Ecto neural progenitor cell (in vitro differentiated cells): ENCODE measurements around the gene ANKMY1.

Source experiments
- DNase-seq: peaks from one replicate; pipeline ENCODE4 v3.0.0-alpha.2; 2018; ENCODE audit warnings: low spot score

Gene ANKMY1

DNA sequence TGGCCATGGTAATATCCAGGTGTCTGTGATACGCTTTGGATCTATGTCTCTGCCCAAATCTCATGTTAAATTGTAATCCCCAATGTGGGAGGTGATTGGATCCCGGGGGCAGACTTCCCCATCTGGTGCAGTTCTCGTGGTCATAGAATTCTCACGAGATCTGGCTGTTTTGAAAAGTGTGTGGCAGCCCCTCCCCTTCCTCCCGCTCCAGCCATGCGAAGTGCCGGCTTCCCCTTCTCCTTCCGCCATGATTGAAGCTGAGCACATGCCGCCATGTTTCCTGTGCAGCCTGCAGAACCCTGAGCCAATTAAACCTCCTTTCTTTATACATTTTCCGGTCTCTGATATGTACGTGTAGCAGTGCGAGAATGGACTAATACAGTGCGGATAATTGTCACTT is 79.9 kb downstream of the ANKMY1 start:
- DNase-seq, result no peak

DNA sequence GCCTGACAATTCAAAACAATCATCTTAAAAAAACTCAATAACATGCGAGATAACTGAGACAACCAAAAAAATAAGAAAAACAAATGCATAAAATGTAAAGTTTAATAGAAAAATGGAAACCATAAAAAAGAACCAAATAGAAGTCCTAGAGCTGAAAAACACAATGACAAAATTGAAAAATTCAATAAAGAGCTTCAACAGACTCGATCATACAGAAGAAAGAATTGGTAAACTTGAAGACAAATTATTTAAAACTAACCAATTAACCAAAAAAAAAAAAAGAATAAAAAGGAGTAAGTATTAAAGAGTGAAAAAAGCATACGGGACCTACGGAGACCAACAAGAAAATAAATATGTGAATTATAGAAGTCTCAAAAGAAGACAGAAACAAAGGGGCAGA is 84.6 kb downstream of the ANKMY1 start:
- no peak for DNase-seq

DNA sequence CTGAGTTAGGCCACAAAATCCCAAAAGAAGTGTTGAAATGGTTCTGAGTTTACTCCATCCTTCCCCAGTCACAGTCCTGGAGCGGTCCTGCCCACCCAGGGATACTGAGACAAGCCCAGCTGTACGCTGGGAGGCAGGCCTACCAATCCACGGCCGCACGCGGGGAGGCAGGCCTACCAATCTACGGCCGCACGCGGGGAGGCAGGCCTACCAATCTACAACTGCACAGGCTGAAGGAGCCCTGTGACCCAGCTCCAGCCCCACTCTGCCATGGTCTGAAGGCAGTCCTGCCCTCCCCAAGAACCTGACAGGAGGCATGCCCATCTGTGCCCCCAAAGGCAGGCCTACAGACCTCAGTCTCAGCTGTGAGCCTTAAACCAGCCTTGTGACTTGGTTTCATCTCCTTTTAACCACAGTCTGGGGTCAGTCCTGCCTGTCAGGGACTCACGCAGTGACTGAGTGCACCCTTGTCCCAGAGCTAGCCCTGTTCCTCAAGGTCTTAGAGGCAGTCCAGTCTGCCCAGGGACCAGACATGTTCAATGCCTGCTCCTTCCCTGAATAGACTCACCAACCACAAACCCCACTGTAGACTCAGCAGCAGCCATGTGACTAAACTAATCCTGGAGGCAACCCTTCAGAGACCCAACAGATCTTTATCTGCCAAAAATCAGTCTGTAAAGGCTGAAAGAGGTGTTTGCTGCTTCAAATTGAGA is 85.6 kb downstream of the ANKMY1 start:
- DNase-seq, result no peak

DNA sequence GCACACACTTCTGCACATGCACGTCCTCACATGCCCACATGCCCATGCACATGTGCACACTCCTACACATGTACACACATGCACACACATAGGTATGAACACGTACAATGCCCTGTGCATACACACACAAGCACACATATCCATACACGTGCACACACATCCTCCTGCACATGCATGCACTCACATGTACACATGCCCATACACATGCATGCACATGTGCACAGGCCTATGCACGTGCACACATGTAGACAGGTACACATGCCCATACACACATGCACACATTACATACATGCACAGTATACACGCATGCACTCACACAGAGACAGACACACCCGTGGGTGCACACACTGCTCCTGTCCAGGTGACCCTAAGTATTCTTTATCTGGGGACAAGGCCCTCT is 88.0 kb downstream of the ANKMY1 start:
- no peak for DNase-seq

DNA sequence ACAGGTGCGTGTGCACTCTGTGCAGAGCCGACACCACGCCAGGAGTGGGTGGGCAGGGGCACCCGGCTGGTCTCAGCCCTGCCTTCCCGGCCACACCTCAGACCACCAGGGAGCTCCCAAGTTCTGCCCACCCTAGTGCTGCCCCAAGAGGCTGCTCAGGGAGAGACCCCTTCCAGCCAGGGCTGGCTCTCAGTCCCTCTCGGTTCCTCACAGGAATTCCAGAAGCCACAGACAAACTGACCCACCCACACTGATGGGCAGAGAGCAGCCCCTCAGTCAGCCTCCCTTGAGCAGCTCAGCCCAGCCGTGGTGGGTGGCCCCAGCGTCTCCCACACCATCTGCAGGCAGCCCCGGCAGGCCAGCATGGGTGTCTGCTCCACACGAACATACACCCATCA is 88.5 kb downstream of the ANKMY1 start:
- DNase-seq, result peak; percentile 55

DNA sequence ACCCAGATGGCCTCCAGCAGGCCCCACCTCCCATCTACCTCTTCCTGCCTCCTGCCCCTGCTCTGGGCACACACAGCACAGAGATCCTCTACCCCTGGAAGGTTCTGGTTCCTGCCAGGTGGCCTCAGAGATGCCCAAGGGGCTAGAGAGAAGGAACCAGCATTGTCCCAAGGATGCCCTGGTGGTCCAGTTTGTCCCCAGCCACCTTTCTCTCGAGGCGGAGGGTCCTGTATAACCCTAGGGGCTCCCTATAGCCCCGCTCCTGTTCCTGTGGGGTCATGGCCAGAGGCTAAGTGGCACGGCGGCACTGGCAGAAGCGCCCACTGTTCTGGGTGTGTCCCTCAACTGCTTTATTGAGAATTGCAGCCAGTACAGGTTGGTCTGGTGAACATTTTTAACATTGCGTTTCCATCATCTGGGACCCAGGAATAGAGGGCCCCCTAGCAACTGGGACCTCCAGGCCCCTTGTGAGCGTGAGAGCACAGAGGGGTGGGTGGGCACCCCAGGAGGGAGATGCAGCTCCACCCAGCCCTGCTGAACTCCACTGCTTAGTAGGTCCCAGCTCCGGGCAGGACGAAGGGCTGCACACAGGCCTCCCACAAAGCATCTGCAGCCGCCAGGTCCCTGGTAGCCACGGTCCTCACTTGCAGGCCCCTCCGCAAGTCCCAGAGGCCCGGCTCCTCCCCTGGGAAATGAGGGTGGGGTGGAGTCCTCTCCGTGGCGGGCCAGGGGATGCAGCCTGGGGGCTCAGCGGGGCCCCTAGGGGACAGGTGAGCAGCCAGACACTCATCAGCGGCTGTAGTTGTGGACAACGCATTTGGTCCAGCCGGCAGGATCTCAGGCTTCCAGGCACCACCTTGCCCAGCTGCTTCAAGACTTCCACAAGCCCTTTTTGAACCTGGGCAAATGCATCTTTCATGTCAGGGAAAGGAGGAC is 89.2 kb downstream of the ANKMY1 start:
- DNase-seq, result peak; percentile 45

DNA sequence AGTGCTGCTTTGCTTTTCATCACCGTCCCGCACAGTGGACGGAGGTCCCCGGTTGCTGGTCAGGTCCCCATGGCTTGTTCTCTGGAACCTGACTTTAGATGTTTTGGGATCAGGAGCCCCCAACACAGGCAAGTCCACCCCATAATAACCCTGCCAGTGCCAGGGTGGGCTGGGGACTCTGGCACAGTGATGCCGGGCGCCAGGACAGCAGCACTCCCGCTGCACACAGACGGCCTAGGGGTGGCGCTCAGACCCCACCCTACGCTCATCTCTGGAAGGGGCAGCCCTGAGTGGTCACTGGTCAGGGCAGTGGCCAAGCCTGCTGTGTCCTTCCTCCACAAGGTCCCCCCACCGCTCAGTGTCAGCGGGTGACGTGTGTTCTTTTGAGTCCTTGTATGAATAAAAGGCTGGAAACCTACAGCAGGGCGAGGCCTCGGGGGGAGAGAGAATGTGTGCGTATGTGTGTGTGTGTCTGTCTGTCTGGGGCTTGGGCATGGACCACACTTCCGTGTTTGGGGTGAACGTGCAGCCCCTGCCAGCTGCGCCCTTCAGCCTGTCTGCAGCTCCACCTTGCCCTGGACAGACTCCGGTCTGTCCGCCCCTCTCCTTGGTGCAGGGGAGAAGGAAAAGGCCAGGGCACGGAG is 90.0 kb downstream of the ANKMY1 start:
- no peak for DNase-seq

DNA sequence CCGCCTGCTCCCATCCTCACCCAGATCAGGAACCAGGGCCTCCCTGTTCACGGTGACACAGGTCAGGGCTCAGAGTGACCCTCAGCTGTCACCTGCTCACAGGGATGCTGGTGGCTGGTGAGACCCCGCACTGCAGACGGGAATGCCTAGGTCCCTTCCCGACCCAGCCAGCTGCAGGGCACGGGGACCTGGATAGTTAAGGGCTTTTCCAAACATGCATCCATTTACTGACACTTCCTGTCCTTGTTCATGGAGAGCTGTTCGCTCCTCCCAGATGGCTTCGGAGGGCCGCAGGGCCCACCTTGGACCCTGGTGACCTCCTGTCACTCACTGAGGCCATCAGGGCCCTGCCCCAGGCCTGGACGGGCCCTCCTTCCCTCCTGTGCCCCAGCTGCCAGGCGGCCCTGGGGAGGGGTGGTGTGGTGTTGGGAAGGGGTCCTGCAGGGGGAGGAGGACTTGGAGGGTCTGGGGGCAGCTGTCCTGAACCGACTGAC is 90.6 kb downstream of the ANKMY1 start:
- no peak for DNase-seq

DNA sequence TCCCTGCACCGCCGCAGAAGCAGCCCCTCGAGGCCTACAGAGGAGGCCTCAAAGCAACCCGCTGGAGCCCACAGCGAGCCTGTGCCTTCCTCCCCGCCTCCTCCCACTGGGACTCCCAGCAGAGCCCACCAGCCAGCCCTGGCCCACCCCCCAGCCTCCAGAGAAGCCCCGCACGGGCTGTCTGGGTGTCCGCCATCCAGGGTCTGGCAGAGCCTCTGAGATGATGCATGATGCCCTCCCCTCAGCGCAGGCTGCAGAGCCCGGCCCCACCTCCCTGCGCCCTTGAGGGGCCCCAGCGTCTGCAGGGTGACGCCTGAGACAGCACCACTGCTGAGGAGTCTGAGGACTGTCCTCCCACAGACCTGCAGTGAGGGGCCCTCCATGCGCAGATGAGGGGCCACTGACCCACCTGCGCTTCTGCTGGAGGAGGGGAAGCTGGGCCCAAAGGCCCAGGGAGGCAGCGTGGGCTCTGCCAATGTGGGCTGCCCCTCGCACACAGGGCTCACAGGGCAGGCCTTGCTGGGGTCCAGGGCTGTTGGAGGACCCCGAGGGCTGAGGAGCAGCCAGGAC is 91.1 kb downstream of the ANKMY1 start:
- DNase-seq, result no peak

DNA sequence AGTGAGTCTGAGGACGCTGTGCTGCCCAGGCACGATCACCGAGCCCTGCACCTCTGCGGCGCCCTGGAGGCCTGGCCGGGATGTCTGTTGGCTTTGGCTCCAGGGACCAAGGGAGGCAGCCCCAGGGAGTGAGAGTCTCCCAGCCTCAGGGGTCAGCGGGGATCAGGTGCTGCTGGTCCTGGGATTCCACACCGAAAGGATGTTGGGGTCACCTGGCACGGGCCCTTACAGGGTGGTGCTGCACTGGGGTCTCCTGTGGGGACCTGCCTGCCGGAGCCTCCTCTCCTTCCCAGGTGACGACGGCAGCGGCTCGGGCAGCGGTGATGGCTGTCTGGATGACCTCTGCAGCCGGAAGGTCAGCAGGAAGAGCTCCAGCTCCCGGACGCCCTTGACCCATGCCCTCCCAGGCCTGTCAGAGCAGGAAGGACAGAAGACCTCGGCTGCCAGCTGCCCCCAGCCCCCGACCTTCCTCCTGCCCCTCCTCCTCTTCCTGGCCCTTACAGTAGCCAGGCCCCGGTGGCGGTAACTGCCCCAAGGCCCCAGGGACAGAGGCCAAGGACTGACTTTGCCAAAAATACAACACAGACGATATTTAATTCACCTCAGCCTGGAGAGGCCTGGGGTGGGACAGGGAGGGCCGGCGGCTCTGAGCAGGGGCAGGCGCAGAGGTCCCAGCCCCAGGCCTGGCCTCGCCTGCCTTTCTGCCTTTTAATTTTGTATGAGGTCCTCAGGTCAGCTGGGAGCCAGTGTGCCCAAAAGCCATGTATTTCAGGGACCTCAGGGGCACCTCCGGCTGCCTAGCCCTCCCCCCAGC is 91.8 kb downstream of the ANKMY1 start:
- no peak for DNase-seq

DNA sequence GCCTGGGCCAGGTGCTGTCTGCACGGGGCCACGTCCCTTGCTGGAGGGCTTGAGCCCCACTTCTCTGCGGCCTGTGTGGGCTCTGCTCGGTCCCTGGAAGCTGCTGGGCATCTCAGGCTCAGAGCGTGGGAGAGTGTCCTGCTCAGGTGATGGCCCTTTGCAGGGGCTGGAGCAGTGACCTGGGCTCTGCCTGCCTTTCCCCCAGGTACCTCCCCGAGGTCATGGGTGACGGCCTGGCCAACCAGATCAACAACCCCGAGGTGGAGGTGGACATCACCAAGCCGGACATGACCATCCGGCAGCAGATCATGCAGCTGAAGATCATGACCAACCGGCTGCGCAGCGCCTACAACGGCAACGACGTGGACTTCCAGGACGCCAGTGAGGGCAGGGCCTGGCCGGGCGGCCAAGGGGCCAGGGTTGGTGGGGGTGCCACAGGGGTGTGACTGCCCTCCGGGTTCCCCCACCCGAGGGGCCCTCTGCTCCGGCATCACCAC is 92.5 kb downstream of the ANKMY1 start:
- DNase-seq, result no peak

DNA sequence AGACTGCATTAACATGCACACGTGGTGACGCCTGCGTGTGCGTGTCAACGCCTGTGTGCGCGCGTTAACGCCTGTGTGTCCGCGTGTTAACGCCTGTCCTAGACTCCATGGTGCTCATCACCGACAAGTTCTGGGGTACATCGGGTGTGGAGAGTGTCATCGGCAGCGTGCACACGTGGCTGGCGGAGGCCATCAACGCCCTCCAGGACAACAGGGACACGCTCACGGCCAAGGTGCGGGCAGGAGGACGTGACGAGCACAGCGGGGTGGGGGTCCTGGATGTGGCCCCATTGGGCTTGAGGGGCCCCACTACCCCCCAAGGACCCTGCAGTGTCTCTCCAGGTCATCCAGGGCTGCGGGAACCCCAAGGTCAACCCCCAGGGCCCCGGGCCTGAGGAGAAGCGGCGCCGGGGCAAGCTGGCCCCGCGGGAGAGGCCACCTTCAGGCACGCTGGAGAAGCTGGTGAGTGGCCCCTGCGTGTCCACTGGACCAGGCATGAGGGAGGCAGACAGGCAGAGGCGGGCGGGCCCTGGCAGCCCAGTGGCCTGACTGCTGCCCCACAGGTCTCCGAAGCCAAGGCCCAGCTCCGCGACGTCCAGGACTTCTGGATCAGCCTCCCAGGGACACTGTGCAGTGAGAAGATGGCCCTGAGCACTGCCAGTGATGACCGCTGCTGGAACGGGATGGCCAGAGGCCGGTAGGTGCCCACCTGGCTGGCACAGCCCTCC is 93.1 kb downstream of the ANKMY1 start:
- DNase-seq, result peak; percentile 40

DNA sequence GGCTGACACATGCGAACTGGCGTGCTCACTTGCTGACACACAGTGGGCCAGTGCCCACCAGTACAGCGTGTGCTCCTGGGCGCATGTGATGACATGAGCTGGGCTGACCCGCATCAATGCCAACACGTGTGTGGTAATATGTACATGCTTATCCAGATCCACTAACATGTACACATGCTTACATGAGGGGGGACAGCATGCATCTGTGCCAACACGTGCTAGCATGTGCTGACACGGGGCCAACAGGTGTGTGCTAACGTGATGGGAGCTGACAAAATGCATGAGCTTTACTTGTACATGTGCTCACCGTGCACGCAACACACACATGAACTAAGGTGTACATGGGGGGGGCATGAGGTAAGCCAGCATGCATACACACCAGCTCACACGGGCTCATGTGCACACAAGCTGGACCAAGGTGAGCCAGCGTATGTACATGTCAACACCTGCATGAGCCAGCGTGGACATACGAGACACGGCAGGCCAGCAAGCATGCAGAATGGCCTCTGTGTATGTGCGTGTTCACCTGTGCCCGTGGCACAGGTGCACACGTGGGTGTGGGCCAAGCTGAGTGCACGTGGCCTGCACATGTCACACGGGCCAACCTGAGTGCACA is 93.8 kb downstream of the ANKMY1 start:
- DNase-seq, result no peak

DNA sequence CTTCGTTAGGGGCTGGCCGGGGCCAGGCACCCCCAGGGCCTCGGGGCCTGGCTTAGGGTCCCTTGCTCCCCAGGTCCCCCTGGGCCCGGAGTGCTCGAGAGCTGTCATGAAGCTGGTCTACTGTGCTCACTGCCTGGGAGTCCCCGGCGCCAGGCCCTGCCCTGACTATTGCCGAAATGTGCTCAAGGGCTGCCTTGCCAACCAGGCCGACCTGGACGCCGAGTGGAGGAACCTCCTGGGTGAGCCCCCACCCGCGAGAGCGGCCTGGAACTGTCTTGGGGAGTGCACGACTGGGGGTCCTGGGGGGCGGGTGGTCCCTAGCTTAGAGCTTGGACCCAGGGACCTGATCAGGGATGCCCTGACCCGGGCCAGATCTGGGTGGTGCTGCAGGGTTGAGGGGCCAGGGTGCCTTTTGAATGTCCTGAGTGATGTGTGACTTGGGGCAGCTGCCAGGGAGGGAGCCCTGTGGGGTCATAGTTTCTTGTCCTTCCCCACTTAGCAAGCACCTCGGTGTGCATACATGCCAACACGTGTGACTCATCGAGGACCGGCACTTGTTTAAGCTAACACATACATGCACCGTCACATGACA is 94.4 kb downstream of the ANKMY1 start:
- no peak for DNase-seq

DNA sequence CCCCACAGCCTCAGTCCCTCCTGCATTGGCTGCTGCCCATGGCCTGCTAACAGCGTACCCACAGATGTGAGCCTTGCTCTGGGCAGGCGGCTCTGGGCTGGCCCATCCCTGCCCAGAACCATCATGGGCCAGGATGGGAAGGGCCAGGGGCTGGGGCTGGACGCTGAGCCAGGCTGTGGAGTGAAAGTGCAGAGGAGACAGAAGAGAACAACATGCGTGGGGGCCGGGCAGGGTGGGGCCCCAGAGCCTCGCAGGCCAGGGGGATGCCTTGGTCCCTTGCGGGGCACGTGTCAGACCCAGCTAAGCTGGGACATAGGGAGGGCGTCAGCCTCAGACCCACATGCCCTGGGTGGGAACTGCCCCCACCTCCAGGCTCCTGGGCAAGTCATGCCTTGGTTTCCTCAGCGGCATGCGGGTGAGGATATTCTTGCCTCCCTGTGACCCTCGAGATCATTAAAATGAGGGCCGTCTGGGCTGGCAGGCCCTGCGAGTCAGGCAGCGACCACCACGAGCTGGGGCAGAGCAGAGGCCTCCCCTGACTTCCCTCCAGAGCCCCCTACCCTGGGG is 95.0 kb downstream of the ANKMY1 start:
- no peak for DNase-seq

DNA sequence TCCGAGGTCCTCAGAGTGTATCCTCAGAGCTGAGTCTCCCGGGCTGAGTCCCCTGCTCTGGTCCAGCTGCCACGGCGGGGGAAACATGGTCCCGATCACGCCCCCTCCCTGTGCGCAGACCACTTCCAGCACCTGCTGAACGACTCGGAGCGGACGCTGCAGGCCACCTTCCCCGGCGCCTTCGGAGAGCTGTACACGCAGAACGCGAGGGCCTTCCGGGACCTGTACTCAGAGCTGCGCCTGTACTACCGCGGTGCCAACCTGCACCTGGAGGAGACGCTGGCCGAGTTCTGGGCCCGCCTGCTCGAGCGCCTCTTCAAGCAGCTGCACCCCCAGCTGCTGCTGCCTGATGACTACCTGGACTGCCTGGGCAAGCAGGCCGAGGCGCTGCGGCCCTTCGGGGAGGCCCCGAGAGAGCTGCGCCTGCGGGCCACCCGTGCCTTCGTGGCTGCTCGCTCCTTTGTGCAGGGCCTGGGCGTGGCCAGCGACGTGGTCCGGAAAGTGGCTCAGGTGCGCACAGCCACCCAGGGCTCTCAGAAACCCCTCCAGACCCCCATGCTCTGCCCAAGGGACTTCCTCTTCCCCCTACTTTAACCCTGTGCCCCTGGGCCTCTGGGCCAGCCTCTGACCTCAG is 95.6 kb downstream of the ANKMY1 start:
- DNase-seq, result no peak

DNA sequence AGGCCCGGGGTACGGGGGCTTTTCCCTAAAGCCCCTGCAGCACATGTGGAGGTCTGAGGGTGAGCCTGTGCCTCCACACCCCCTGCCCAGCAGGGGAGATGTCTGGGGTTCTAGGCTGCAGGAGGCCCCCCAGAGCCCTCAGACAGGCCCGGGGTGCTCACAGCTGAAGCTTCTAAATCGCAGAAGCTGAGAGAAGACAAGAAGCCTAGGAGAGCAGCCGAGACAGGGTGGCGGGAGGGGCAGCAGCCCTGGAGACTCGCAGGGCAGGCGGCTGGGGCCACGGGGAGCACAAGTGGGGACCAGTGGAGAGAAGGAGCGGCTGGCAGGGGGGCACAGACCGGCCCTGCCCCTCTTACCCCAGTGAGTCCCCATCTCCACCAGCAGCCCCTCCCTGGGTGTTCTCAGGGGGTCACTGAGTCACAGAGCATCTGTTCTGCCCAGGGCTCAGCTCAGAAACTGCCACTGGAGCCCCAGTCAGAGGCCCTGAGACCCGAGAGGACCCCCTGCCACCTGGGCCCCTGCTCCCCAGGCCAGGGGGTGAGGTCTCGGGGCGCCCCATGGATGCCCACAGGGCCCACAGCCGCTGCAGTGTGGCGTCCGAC is 96.2 kb downstream of the ANKMY1 start:
- DNase-seq, result no peak

DNA sequence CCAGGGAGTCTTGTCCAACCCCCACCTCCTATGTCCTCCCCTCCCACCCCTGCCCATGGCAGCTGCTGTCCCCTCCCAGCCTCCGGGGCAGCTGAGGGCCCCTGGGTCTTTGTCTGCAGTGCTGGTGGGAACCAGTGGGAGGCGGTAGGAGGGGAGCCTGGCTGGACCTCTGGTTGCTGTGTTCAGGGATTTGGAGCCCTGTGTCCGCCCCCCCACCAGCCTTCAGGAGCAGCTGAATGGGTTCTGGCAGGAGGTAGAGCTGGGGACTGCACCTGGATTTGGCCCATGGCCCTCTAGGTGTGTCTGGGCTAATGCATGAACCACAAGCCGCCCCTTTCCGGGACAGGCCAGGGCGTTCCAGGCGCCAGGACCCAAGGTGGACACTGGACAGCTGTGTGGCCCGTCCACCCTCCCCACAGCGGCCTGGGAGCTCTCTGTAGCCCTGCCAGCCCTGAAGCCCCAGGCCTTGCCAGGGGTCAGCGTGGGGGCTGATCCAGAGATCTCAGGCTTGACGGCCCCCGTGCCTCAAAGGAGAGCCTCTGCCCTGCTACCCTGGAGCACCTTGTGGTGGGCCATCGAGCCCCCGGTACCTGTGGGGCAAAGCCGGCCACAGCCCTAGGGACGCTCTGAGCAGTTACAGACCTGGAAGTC is 96.9 kb downstream of the ANKMY1 start:
- no peak for DNase-seq
